SK-N-SH treated with all-trans-retinoic acid at 6 μM for 48 hours (cell line): ENCODE data around the gene GAPVD1.

Experiments
- ATAC-seq: fragments of 200-7000 bp; cut with Tn5 transposase; 3 replicates; pipeline ENCODE4 v1.9.1; 2020; ENCODE audit warnings: mild to moderate bottlenecking, moderate library complexity
- ARNTL ChIP-seq: fragments of 450-650 bp; formaldehyde crosslinking; IDR thresholded peaks from 2 replicates; pipeline ENCODE4 v1.5.0; 2020; ENCODE audit warnings: low read depth, mild to moderate bottlenecking, moderate library complexity, borderline replicate concordance
- BACH2 ChIP-seq: fragments of 250-450 bp; sonication (Bioruptor Pico); IDR thresholded peaks from 2 replicates; pipeline ENCODE4 v1.9.0; 2021; ENCODE audit warnings: mild to moderate bottlenecking, borderline replicate concordance
- CSDC2 ChIP-seq: fragments of 250-450 bp; sonication (Bioruptor Pico); IDR thresholded peaks from 2 replicates; pipeline ENCODE4 v1.5.0; 2020; ENCODE audit warnings: mild to moderate bottlenecking, moderate library complexity
- ESRRG ChIP-seq: fragments of 250-450 bp; sonication (Bioruptor Pico); IDR thresholded peaks from 2 replicates; pipeline ENCODE4 v1.6.1; 2021; ENCODE audit warnings: mild to moderate bottlenecking
- OSR1 ChIP-seq: fragments of 250-450 bp; sonication (Bioruptor Pico); IDR thresholded peaks from 2 replicates; pipeline ENCODE4 v1.8.0; 2022; ENCODE audit warnings: moderate library complexity, mild to moderate bottlenecking, inconsistent platforms
- PATZ1 ChIP-seq: fragments of 250-450 bp; sonication (Bioruptor Pico); IDR thresholded peaks from 2 replicates; pipeline ENCODE4 v1.8.0; 2020; ENCODE audit warnings: mild to moderate bottlenecking, moderate library complexity, borderline replicate concordance
- POU6F1 ChIP-seq: fragments of 250-450 bp; sonication (Bioruptor Pico); IDR thresholded peaks from 2 replicates; pipeline ENCODE4 v1.8.0; 2021; ENCODE audit warnings: low read depth, mild to moderate bottlenecking, moderate library complexity, borderline replicate concordance
- PPARA ChIP-seq: fragments of 250-450 bp; sonication (Bioruptor Pico); IDR thresholded peaks from 2 replicates; pipeline ENCODE4 v1.5.0; 2020; ENCODE audit warnings: mild to moderate bottlenecking, borderline replicate concordance
- RARB ChIP-seq: fragments of 250-450 bp; sonication (Bioruptor Pico); IDR thresholded peaks from 2 replicates; pipeline ENCODE4 v1.8.0; 2021; ENCODE audit warnings: mild to moderate bottlenecking, moderate library complexity
- SNAI2 ChIP-seq: fragments of 250-450 bp; sonication (Bioruptor Pico); IDR thresholded peaks from 2 replicates; pipeline ENCODE4 v1.5.0; 2020; ENCODE audit warnings: mild to moderate bottlenecking, moderate library complexity
- TCF4 ChIP-seq: fragments of 250-450 bp; sonication (Bioruptor Pico); IDR thresholded peaks from 2 replicates; pipeline ENCODE4 v1.8.0; 2021; ENCODE audit warnings: mild to moderate bottlenecking, moderate library complexity, borderline replicate concordance
- TOX ChIP-seq: fragments of 250-450 bp; sonication (Bioruptor Pico); IDR thresholded peaks from 2 replicates; pipeline ENCODE4 v1.8.0; 2021; ENCODE audit warnings: mild to moderate bottlenecking, moderate library complexity, borderline replicate concordance
- ZC3H10 ChIP-seq: fragments of 250-450 bp; sonication (Bioruptor Pico); IDR thresholded peaks from 2 replicates; pipeline ENCODE4 v1.5.1; 2021; ENCODE audit warnings: mild to moderate bottlenecking, moderate library complexity
- ZFP3 ChIP-seq: fragments of 250-450 bp; sonication (Bioruptor Pico); IDR thresholded peaks from 2 replicates; pipeline ENCODE4 v1.5.0; 2020; ENCODE audit warnings: mild to moderate bottlenecking, moderate library complexity
- ZFP30 ChIP-seq: fragments of 450-650 bp; formaldehyde crosslinking; IDR thresholded peaks from 2 replicates; pipeline ENCODE4 v1.5.0; 2022; ENCODE audit warnings: mild to moderate bottlenecking, moderate library complexity
- ZNF70 ChIP-seq: fragments of 450-650 bp; formaldehyde crosslinking; IDR thresholded peaks from 2 replicates; pipeline ENCODE4 v1.5.0; 2020; ENCODE audit warnings: mild to moderate bottlenecking, moderate library complexity
- TF ChIP-seq, protein P1 (sequence below): fragments of 250-450 bp; sonication (Bioruptor Pico); IDR thresholded peaks from 2 replicates; pipeline ENCODE4 v1.5.1; 2020; ENCODE audit warnings: low read depth, mild to moderate bottlenecking, moderate library complexity
- TF ChIP-seq, protein P2 (sequence below): fragments of 250-450 bp; sonication (Bioruptor Pico); IDR thresholded peaks from 2 replicates; pipeline ENCODE4 v1.5.0; 2020; ENCODE audit warnings: mild to moderate bottlenecking, moderate library complexity
- TF ChIP-seq, protein P3 (sequence below): fragments of 250-450 bp; sonication (Bioruptor Pico); IDR thresholded peaks from 2 replicates; pipeline ENCODE4 v1.5.1; 2021; ENCODE audit warnings: mild to moderate bottlenecking, moderate library complexity

The GAPVD1 gene

DNA sequence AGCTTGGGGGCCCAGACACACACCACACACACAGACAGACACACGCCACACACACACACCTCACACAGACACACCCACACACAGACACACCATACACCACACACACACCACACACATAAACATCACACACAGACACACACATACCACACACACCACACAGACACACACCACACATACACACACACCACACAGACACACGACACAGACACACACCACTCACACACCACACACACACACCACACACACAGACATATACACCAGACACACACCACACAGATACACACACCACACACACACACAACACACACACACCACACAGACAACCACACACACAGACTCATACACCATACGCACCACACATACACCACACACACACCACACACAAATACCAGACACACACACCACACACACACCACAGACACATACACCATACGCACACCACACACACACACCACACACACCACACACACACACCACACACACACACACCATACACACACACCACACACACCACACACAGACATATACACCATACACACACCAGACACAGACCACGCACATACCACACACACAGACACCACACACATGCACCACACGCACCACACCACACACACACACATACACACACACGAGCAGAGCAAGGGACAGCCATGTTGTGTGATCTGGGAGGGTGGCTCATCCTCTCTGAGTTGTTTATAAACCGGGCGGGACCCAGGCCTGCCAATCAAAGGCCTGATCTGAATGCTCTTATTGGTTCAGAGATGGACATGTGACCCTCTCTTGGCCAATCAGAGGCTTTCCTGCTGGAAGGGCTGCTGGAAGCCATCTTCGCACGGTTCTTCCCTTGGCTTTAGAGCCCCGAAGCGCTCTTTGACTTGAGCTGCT is 148.3 kb downstream of the GAPVD1 start:
- no peak for ATAC-seq
- TF ChIP-seq ESRRG (CRISPR knock-in tag) (no peak), ZFP30 (CRISPR knock-in tag) (no peak), ZNF70 (CRISPR knock-in tag) (no peak), PPARA (CRISPR knock-in tag) (no peak), ZFP3 (CRISPR knock-in tag) (no peak), RARB (CRISPR knock-in tag) (no peak), TOX (CRISPR knock-in tag) (no peak), CSDC2 (CRISPR knock-in tag) (no peak), PATZ1 (no peak), TCF4 (no peak)

DNA sequence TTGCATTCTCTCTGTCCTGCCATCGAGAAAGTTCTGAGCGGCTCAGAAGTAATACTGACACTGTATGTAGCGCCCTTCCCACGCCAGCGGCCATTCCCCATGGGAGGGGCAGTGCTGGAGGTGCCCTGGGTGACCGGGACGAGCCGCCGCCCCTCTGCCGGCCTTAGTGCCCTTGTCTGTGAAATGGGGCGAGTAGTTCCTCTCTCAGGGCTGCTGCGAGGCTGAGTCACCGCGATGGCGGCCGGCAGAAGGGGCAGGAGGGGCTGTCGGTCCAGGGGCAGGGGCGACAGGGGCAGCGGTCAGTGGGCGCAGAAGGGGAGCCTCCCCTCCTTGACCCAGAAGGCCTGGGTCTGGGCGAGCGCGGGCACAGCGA is 148.9 kb downstream of the GAPVD1 start:
- ATAC-seq = no peak
- TF ChIP-seq PPARA (CRISPR knock-in tag) = no peak
- TF ChIP-seq POU6F1 (CRISPR knock-in tag) = no peak
- TF ChIP-seq BACH2 (CRISPR knock-in tag) = no peak
- TF ChIP-seq ZFP30 (CRISPR knock-in tag) = no peak
- TF ChIP-seq ARNTL (CRISPR knock-in tag) = no peak
- TF ChIP-seq, protein P1, sequence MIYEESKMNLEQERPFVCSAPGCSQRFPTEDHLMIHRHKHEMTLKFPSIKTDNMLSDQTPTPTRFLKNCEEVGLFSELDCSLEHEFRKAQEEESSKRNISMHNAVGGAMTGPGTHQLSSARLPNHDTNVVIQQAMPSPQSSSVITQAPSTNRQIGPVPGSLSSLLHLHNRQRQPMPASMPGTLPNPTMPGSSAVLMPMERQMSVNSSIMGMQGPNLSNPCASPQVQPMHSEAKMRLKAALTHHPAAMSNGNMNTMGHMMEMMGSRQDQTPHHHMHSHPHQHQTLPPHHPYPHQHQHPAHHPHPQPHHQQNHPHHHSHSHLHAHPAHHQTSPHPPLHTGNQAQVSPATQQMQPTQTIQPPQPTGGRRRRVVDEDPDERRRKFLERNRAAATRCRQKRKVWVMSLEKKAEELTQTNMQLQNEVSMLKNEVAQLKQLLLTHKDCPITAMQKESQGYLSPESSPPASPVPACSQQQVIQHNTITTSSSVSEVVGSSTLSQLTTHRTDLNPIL (CRISPR knock-in tag) = no peak
- TF ChIP-seq SNAI2 (CRISPR knock-in tag) = no peak
- no peak for TF ChIP-seq CSDC2 (CRISPR knock-in tag)
- TF ChIP-seq PATZ1 = no peak
- TF ChIP-seq, all 23 proteins: peak for 0

DNA sequence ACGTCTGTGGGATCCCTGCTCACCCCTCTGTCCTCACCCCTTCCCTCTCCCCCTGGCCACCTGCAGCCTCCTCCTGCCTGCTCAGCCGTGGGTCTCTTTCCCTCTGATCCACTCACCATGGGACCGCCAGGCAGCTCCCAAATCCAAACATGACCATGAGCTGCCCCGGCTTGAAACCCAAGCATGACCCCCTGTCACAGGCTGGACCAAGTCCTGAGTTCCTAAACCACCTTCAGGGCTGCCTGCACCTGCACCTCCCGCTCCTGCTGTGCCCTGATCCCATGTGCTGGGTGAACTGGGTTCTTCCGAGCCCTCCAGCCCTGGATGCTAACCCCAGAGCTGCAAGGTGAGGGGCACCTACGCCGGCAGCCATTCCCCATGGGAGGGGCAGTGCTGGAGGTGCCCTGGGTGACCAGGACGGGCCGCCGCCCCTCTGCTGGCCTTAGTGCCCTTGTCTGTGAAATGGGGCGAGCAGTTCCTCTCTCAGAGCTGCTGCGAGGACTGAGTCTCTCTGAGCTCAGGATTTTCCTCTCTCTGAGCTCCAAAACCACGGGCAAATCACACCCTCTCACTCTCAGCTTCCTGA is 149.6 kb downstream of the GAPVD1 start:
- no peak for TF ChIP-seq ZC3H10 (CRISPR knock-in tag)
- no peak for TF ChIP-seq POU6F1 (CRISPR knock-in tag)
- no peak for TF ChIP-seq BACH2 (CRISPR knock-in tag)
- TF ChIP-seq, protein P2, sequence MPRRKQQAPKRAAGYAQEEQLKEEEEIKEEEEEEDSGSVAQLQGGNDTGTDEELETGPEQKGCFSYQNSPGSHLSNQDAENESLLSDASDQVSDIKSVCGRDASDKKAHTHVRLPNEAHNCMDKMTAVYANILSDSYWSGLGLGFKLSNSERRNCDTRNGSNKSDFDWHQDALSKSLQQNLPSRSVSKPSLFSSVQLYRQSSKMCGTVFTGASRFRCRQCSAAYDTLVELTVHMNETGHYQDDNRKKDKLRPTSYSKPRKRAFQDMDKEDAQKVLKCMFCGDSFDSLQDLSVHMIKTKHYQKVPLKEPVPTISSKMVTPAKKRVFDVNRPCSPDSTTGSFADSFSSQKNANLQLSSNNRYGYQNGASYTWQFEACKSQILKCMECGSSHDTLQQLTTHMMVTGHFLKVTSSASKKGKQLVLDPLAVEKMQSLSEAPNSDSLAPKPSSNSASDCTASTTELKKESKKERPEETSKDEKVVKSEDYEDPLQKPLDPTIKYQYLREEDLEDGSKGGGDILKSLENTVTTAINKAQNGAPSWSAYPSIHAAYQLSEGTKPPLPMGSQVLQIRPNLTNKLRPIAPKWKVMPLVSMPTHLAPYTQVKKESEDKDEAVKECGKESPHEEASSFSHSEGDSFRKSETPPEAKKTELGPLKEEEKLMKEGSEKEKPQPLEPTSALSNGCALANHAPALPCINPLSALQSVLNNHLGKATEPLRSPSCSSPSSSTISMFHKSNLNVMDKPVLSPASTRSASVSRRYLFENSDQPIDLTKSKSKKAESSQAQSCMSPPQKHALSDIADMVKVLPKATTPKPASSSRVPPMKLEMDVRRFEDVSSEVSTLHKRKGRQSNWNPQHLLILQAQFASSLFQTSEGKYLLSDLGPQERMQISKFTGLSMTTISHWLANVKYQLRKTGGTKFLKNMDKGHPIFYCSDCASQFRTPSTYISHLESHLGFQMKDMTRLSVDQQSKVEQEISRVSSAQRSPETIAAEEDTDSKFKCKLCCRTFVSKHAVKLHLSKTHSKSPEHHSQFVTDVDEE (CRISPR knock-in tag) = no peak
- TF ChIP-seq, protein P3, sequence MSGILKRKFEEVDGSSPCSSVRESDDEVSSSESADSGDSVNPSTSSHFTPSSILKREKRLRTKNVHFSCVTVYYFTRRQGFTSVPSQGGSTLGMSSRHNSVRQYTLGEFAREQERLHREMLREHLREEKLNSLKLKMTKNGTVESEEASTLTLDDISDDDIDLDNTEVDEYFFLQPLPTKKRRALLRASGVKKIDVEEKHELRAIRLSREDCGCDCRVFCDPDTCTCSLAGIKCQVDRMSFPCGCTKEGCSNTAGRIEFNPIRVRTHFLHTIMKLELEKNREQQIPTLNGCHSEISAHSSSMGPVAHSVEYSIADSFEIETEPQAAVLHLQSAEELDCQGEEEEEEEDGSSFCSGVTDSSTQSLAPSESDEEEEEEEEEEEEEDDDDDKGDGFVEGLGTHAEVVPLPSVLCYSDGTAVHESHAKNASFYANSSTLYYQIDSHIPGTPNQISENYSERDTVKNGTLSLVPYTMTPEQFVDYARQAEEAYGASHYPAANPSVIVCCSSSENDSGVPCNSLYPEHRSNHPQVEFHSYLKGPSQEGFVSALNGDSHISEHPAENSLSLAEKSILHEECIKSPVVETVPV = no peak
- TF ChIP-seq ESRRG (CRISPR knock-in tag) = no peak
- no peak for TF ChIP-seq OSR1 (CRISPR knock-in tag)
- no peak for TF ChIP-seq PATZ1
- no peak for TF ChIP-seq SNAI2 (CRISPR knock-in tag)
- no peak for TF ChIP-seq RARB (CRISPR knock-in tag)
- no peak for ATAC-seq
